Tibial nerve (tissue), 4 donors: ENCODE data around the gene SMIM24.

Source experiments
- EP300 ChIP-seq, 2 donors: sonication (generic); formaldehyde crosslinking; IDR thresholded peaks; one replicate each; pipeline ENCODE4 v1.6.1; 2017; ENCODE audit warnings: antibody characterized with exemption in 2 of 2, mild to moderate bottlenecking in 1 of 2
- POLR2A ChIP-seq, 2 donors: fragments of 450-650 bp; IDR thresholded peaks; one replicate each; pipeline ENCODE4 v1.6.1; 2017; ENCODE audit warnings: antibody characterized with exemption in 2 of 2, mild to moderate bottlenecking in 2 of 2, moderate library complexity in 2 of 2
- TF ChIP-seq, protein P1 (sequence below), 5 experiments: fragments of 200-600 bp in 3 of 5; fragments of 450-650 bp in 2 of 5; sonication (generic) in 3 of 5; IDR thresholded peaks; one replicate each; pipeline ENCODE4 v1.5.1; 2016 to 2019; ENCODE audit warnings: antibody characterized with exemption in 5 of 5, mild to moderate bottlenecking in 3 of 5, moderate library complexity in 2 of 5

GRCh38 chr19:3507371-3508120 lies 27.2 kb upstream of the SMIM24 start:
- TF ChIP-seq EP300 (IDR thresholded peaks at IDR 0.05) (no peak), POLR2A (IDR thresholded peaks at IDR 0.05) (no peak)
- TF ChIP-seq, protein P1, sequence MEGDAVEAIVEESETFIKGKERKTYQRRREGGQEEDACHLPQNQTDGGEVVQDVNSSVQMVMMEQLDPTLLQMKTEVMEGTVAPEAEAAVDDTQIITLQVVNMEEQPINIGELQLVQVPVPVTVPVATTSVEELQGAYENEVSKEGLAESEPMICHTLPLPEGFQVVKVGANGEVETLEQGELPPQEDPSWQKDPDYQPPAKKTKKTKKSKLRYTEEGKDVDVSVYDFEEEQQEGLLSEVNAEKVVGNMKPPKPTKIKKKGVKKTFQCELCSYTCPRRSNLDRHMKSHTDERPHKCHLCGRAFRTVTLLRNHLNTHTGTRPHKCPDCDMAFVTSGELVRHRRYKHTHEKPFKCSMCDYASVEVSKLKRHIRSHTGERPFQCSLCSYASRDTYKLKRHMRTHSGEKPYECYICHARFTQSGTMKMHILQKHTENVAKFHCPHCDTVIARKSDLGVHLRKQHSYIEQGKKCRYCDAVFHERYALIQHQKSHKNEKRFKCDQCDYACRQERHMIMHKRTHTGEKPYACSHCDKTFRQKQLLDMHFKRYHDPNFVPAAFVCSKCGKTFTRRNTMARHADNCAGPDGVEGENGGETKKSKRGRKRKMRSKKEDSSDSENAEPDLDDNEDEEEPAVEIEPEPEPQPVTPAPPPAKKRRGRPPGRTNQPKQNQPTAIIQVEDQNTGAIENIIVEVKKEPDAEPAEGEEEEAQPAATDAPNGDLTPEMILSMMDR (IDR thresholded peaks at IDR 0.05), result no peak
